ENCODE measurements around the gene AKR1B1.

The AKR1B1 gene

GRCh38 chr7:134435161-134435920 is 23.6 kb downstream of the AKR1B1 start:
- Histone ChIP-seq H3K27me3 (ENCODE audit: insufficient read depth, low read length) (peaks cover 4% of the 10 kb centered on the region), H2AFZ (ENCODE audit: low read depth, low read length) (no peak overlapping the region), H3K36me3 (ENCODE audit: insufficient read depth, low read length) (peaks cover 3% of the 10 kb centered on the region), H3K9me3 (ENCODE audit: low read length) (peaks cover under 1% of the 10 kb centered on the region), H3K4me3 (ENCODE audit: low read length) (no peak overlapping the region), H3K4me1 (ENCODE audit: insufficient read depth, low read length) (peaks cover 3% of the 10 kb centered on the region)

- Histone ChIP-seq H3K4me1 (ENCODE audit: insufficient read depth, low read length) (peaks cover 3% of the 10 kb centered on the region), H3K36me3 (ENCODE audit: insufficient read depth, low read length) (peaks cover 2% of the 10 kb centered on the region), H3K27me3 (ENCODE audit: insufficient read depth, low read length) (peaks cover 4% of the 10 kb centered on the region), H3K4me3 (ENCODE audit: low read length) (no peak overlapping the region), H2AFZ (ENCODE audit: low read depth, low read length) (no peak overlapping the region), H3K9me3 (ENCODE audit: low read length) (no peaks in the 10 kb centered on the region)
Observed at GRCh38 chr7:134434701-134435100, 24.2 kb downstream of the AKR1B1 start.

DNA sequence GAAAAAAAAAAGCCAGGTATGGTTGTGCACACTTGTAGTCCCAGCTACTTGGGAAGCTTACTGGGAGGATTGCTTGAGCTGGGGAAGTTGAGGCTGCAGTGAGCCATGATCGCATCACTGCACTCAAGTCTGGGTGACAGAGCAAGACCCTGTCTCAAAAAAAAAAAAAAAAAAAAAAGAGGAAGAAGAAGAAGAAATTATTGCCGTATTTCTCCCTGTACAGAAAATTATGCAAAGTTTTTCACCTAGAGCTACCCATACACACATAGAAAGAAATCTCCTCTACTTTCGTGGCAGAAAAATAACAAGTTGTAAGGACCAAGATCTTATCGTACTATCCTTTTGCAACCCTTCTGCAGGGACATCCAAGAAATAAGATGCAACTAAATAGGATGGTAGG is 25.5 kb downstream of the AKR1B1 start:
- Histone ChIP-seq H3K9me3 (ENCODE audit: low read length) (no peaks in the 10 kb centered on the region), H3K36me3 (ENCODE audit: insufficient read depth, low read length) (no peaks in the 10 kb centered on the region), H3K27me3 (ENCODE audit: insufficient read depth, low read length) (peaks cover 4% of the 10 kb centered on the region), H3K4me1 (ENCODE audit: insufficient read depth, low read length) (peaks cover 3% of the 10 kb centered on the region), H3K4me3 (ENCODE audit: low read length) (no peak overlapping the region), H2AFZ (ENCODE audit: low read depth, low read length) (no peak overlapping the region)

DNA sequence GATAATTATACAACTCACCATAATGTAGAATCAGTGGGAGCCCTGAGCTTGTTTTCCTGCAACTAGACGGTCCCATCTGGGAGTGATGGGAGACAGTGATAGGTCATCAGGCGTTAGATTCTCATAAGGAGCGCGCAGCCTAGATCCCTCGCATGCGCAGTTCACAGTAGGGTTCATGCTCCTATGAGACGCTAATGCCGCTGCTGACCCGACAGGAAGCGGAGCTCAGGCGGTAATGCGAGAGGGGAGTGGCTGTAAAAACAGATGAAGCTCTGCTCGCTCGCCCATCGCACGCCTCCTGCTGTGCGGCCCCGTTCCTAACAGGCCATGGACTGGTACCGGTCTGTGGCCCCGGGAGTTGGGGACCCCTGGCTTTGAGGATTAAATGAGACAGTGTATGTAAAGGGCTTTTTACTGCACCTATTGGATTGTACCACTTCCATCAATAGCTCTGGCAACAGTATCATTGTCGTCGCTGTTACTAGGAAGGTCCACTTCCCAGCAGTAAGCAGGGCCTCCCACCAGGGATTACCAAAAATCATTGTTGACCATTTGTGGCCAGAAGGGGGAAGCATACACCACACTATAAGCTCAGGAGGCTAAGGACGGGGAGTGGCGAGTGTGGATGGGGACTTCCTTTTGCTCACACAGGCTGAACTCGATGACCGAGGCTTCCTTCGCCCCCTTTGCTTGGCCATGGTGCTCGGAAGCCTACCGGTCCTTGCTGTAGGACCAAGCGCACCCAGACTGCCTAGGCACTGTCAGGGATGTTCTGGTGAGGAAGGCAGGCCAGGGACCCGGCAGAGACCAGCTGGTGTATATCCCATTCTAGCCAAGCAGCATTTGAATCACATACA is 26.4 kb downstream of the AKR1B1 start:
- peaks cover 3% of the 10 kb centered on the region for H3K4me1 ChIP-seq (ENCODE audit: insufficient read depth, low read length)
- H3K4me3 ChIP-seq (ENCODE audit: low read length): peak overlapping the region; percentile 24
- H2AFZ ChIP-seq (ENCODE audit: low read depth, low read length): peak overlapping the region; percentile 13
- peaks cover 4% of the 10 kb centered on the region for H3K27me3 ChIP-seq (ENCODE audit: insufficient read depth, low read length)
- no peaks in the 10 kb centered on the region for H3K9me3 ChIP-seq (ENCODE audit: low read length)
- no peaks in the 10 kb centered on the region for H3K36me3 ChIP-seq (ENCODE audit: insufficient read depth, low read length)

DNA sequence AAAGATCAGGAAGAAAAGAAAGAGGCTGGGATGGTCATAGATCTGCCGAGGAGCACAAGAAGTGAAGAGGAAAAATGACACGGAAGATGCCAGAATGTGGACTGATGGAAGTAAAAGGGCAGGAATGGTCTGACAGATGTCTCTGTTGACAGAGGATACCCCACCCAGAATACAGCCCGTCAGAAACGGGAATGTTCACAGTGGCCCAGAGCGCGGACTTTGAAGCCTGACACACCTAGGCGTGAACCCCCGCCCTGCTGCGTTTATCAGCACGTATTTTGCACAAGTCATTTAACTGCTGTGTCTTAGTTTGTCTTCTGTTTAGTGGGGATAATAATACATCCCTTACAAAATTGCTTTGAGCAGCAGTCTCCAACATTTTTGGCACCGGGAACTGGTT is 27.1 kb downstream of the AKR1B1 start:
- Histone ChIP-seq H3K4me1 (ENCODE audit: insufficient read depth, low read length) (peaks cover 3% of the 10 kb centered on the region), H2AFZ (ENCODE audit: low read depth, low read length) (no peak overlapping the region), H3K9me3 (ENCODE audit: low read length) (no peaks in the 10 kb centered on the region), H3K36me3 (ENCODE audit: insufficient read depth, low read length) (no peaks in the 10 kb centered on the region), H3K4me3 (ENCODE audit: low read length) (no peak overlapping the region), H3K27me3 (ENCODE audit: insufficient read depth, low read length) (peaks cover 4% of the 10 kb centered on the region)

GRCh38 chr7:134429481-134429880 is 29.4 kb downstream of the AKR1B1 start:
- Histone ChIP-seq H3K4me1 (ENCODE audit: insufficient read depth, low read length) (peaks cover 3% of the 10 kb centered on the region), H3K9me3 (ENCODE audit: low read length) (no peaks in the 10 kb centered on the region), H3K27me3 (ENCODE audit: insufficient read depth, low read length) (no peaks in the 10 kb centered on the region), H2AFZ (ENCODE audit: low read depth, low read length) (no peak overlapping the region), H3K4me3 (ENCODE audit: low read length) (no peak overlapping the region), H3K36me3 (ENCODE audit: insufficient read depth, low read length) (no peaks in the 10 kb centered on the region)

DNA sequence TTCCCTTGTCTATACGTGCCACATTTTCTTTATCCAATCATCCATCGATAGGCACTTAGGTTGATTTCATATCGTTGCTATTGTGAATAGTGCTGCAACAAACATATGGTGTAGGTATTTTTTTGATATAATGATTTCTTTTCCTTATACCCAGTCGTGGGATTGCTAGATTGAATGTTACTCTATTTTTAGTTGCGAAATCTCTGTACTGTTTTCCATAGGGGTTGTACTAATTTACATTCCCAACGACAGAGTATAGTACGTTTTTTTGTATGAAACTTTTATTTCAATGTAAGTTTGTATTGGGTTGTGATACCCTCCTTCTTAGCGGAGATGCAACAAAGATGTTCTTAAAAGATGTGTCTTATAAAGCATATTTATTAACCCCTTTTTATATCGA is 30.0 kb downstream of the AKR1B1 start:
- Histone ChIP-seq H3K9me3 (ENCODE audit: low read length) (no peaks in the 10 kb centered on the region), H3K4me3 (ENCODE audit: low read length) (no peak overlapping the region), H3K36me3 (ENCODE audit: insufficient read depth, low read length) (no peaks in the 10 kb centered on the region), H3K27me3 (ENCODE audit: insufficient read depth, low read length) (no peaks in the 10 kb centered on the region), H2AFZ (ENCODE audit: low read depth, low read length) (no peak overlapping the region), H3K4me1 (ENCODE audit: insufficient read depth, low read length) (peaks cover 3% of the 10 kb centered on the region)

DNA sequence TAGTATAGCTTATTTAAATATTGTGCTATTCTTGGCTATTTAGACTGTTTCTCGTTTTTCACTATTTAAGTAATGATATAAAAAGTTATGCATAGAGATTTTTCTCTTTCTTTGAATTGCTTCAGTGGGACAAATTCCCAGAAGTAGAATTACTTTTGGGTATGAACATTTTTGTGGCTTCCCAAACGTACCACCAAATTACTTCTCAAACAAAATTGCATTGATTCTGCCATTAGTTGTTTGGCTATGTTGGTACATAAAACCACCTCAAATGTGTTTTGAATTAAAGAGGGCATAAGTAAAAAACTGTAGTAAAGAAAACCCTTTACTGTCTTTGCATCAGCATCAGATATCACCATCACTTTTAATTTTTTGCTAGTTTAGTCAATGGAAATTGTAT is 31.0 kb downstream of the AKR1B1 start:
- no peak overlapping the region for H3K4me3 ChIP-seq (ENCODE audit: low read length)
- H3K9me3 ChIP-seq (ENCODE audit: low read length): no peaks in the 10 kb centered on the region
- H3K27me3 ChIP-seq (ENCODE audit: insufficient read depth, low read length): no peaks in the 10 kb centered on the region
- no peaks in the 10 kb centered on the region for H3K36me3 ChIP-seq (ENCODE audit: insufficient read depth, low read length)
- no peak overlapping the region for H2AFZ ChIP-seq (ENCODE audit: low read depth, low read length)
- H3K4me1 ChIP-seq (ENCODE audit: insufficient read depth, low read length): peaks cover 1% of the 10 kb centered on the region

DNA sequence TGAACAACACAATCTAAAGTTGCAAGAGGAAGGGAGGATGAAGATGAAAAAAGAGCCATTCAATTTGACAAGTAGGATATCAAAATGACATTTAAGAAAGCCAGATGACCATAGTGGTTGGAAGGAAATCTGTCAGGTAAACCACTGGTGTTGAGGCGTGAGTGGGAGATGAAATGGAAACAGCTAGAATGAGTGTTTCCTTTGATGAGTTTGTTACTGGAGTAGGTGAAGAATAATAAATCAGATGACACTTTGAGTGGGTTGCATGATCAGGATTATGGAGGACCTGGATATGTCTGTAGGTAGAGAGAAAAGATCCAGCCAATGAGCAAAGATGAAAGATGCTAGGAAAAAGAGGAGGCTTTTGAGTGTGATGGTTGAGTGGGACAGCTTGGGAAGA is 33.1 kb downstream of the AKR1B1 start:
- Histone ChIP-seq H3K36me3 (ENCODE audit: insufficient read depth, low read length) (no peaks in the 10 kb centered on the region), H3K27me3 (ENCODE audit: insufficient read depth, low read length) (no peaks in the 10 kb centered on the region), H3K4me3 (ENCODE audit: low read length) (no peak overlapping the region), H2AFZ (ENCODE audit: low read depth, low read length) (no peak overlapping the region), H3K9me3 (ENCODE audit: low read length) (no peaks in the 10 kb centered on the region), H3K4me1 (ENCODE audit: insufficient read depth, low read length) (no peaks in the 10 kb centered on the region)

DNA sequence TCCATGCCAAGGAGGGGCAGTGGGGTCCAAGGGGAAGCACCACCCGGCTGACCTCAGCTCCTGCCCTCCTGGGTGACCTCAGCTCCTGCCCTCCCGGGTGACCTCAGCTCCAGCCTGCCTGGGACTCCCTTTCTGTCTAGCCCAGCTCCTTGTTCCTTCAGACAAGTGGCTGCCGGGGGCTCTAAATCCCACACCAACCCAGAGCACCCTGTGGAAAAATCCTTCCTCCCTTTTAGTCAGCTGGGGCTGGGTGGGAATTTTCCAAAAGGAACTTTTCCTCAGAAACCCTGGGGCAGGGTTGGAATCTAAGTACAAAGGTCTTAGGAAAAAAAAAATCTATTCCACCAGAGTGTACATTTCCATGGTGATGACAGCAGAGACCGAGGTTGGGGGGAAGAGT is 36.3 kb downstream of the AKR1B1 start:
- Histone ChIP-seq H3K27me3 (ENCODE audit: insufficient read depth, low read length) (no peaks in the 10 kb centered on the region), H2AFZ (ENCODE audit: low read depth, low read length) (no peak overlapping the region), H3K36me3 (ENCODE audit: insufficient read depth, low read length) (no peaks in the 10 kb centered on the region), H3K9me3 (ENCODE audit: low read length) (no peaks in the 10 kb centered on the region), H3K4me3 (ENCODE audit: low read length) (no peak overlapping the region), H3K4me1 (ENCODE audit: insufficient read depth, low read length) (no peaks in the 10 kb centered on the region)

DNA sequence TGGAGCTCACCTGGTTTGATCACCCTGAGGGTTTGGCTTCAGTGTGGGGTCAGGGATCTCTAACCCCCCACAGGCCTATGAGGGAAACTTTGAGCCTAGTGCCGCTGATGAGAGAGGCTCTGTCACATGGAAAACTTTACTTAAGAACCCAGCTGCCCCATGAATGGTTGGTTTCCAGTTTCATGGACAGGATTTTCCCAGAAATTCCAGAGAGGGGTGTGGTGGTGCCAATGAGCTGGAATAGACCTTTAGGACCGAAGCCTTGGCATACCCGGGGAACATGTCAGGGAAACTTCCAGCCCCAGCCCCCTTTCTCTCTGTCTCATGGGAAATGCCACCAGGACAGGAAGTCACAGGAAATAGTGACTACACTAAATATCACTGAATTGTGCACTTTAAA is 36.9 kb downstream of the AKR1B1 start:
- H3K36me3 ChIP-seq (ENCODE audit: insufficient read depth, low read length): no peaks in the 10 kb centered on the region
- no peaks in the 10 kb centered on the region for H3K4me1 ChIP-seq (ENCODE audit: insufficient read depth, low read length)
- no peak overlapping the region for H3K4me3 ChIP-seq (ENCODE audit: low read length)
- no peaks in the 10 kb centered on the region for H3K9me3 ChIP-seq (ENCODE audit: low read length)
- H2AFZ ChIP-seq (ENCODE audit: low read depth, low read length): no peak overlapping the region
- no peaks in the 10 kb centered on the region for H3K27me3 ChIP-seq (ENCODE audit: insufficient read depth, low read length)

- Histone ChIP-seq H3K9me3 (ENCODE audit: low read length) (no peaks in the 10 kb centered on the region), H3K4me3 (ENCODE audit: low read length) (no peak overlapping the region), H3K36me3 (ENCODE audit: insufficient read depth, low read length) (no peaks in the 10 kb centered on the region), H3K4me1 (ENCODE audit: insufficient read depth, low read length) (no peaks in the 10 kb centered on the region), H2AFZ (ENCODE audit: low read depth, low read length) (no peak overlapping the region), H3K27me3 (ENCODE audit: insufficient read depth, low read length) (no peaks in the 10 kb centered on the region)
Observed at GRCh38 chr7:134420424-134421125, 38.3 kb downstream of the AKR1B1 start.

GRCh38 chr7:134419875-134420274 is 39.0 kb downstream of the AKR1B1 start:
- no peaks in the 10 kb centered on the region for H3K4me1 ChIP-seq (ENCODE audit: insufficient read depth, low read length)
- H3K36me3 ChIP-seq (ENCODE audit: insufficient read depth, low read length): no peaks in the 10 kb centered on the region
- H3K4me3 ChIP-seq (ENCODE audit: low read length): no peak overlapping the region

More at GRCh38 chr7:134419875-134420274, 39.0 kb downstream of the AKR1B1 start:
- H2AFZ ChIP-seq (ENCODE audit: low read depth, low read length): no peak overlapping the region
- no peaks in the 10 kb centered on the region for H3K9me3 ChIP-seq (ENCODE audit: low read length)
- H3K27me3 ChIP-seq (ENCODE audit: insufficient read depth, low read length): no peaks in the 10 kb centered on the region

Data from neuron (in vitro differentiated cells).